GM23338 (cell line): ENCODE measurements around the gene EXOC4. TPM values are rescaled to one million over a fixed set of nuclear protein-coding genes. Genes with fewer than 3 reads are reported as not detected.

Experiments
- ATAC-seq: fragments of 200-7000 bp; cut with Tn5 transposase; 3 replicates; pipeline ENCODE4 v1.9.1; 2020
- DNase-seq: peaks from one replicate; pipeline ENCODE4 v3.0.0-alpha.2; 2015; ENCODE audit warnings: low spot score
- H2AFZ ChIP-seq: fragments of 200-600 bp; sonication (generic); 2 replicates; pipeline ENCODE4 v1.8.0; 2016; ENCODE audit warnings: antibody characterized with exemption, mild to moderate bottlenecking, moderate library complexity
- H3F3A ChIP-seq: fragments of 200-600 bp; sonication (generic); replicated peaks from 2 replicates; pipeline ENCODE4 v1.8.0; 2017; ENCODE audit warnings: antibody characterized with exemption, mixed run types, low read depth
- H3K27ac ChIP-seq: fragments of 200-600 bp; sonication (generic); 2 replicates; pipeline ENCODE4 v1.6.1; 2016; ENCODE audit warnings: low read depth
- H3K27me3 ChIP-seq: fragments of 200-600 bp; sonication (generic); 2 replicates; pipeline ENCODE4 v1.8.0; 2016; ENCODE audit warnings: mild to moderate bottlenecking, mixed run types, moderate library complexity; ENCODE audit not compliant: insufficient read depth
- H3K36me3 ChIP-seq: fragments of 200-600 bp; sonication (generic); 2 replicates; pipeline ENCODE4 v1.8.0; 2016; ENCODE audit warnings: mild to moderate bottlenecking; ENCODE audit not compliant: insufficient read depth
- H3K4me1 ChIP-seq: fragments of 200-600 bp; sonication (generic); 2 replicates; pipeline ENCODE4 v1.8.0; 2016; ENCODE audit warnings: mild to moderate bottlenecking, moderate library complexity; ENCODE audit not compliant: insufficient read depth
- H3K4me2 ChIP-seq: fragments of 200-600 bp; sonication (generic); 2 replicates; pipeline ENCODE4 v1.7.1; 2017; ENCODE audit warnings: mixed run types
- H3K4me3 ChIP-seq: fragments of 200-600 bp; sonication (generic); 2 replicates; pipeline ENCODE4 v1.6.1; 2016; ENCODE audit warnings: mixed run types
- H3K79me2 ChIP-seq: fragments of 200-600 bp; sonication (generic); replicated peaks from 2 replicates; pipeline ENCODE4 v1.8.0; 2017; ENCODE audit warnings: mild to moderate bottlenecking; ENCODE audit not compliant: insufficient read depth
- H3K9me2 ChIP-seq: fragments of 200-600 bp; sonication (generic); 2 replicates; pipeline ENCODE4 v1.8.0; 2017; ENCODE audit not compliant: insufficient read depth
- H4K20me1 ChIP-seq: fragments of 200-600 bp; sonication (generic); replicated peaks from 2 replicates; pipeline ENCODE4 v1.8.0; 2017; ENCODE audit warnings: mild to moderate bottlenecking; ENCODE audit not compliant: insufficient read depth
- H3K27ac Mint-ChIP-seq: 2 replicates; pipeline ENCODE4 v1.8.0; 2020; ENCODE audit warnings: inconsistent platforms, mild to moderate bottlenecking, moderate library complexity, mixed read lengths
- H3K27me3 Mint-ChIP-seq: 3 replicates; pipeline ENCODE4 v1.8.0; 2022; ENCODE audit warnings: low read depth, mild to moderate bottlenecking, moderate library complexity, mixed read lengths, inconsistent platforms; ENCODE audit not compliant: insufficient read depth, poor library complexity
- H3K36me3 Mint-ChIP-seq: 3 replicates; pipeline ENCODE4 v1.8.0; 2021; ENCODE audit warnings: low read depth, mild to moderate bottlenecking, inconsistent platforms, moderate library complexity, mixed read lengths
- H3K4me1 Mint-ChIP-seq: 3 replicates; pipeline ENCODE4 v1.8.0; 2020; ENCODE audit warnings: mild to moderate bottlenecking, inconsistent platforms, mixed read lengths
- H3K4me3 Mint-ChIP-seq: 3 replicates; pipeline ENCODE4 v1.8.0; 2021; ENCODE audit warnings: moderate library complexity, mild to moderate bottlenecking, inconsistent platforms, mixed read lengths
- H3K9me3 Mint-ChIP-seq: 3 replicates; pipeline ENCODE4 v1.8.0; 2020; ENCODE audit warnings: moderate library complexity, mild to moderate bottlenecking, inconsistent platforms, mixed read lengths
- CREB1 ChIP-seq: fragments of 250-450 bp; sonication (Bioruptor Pico); IDR thresholded peaks from 2 replicates; pipeline ENCODE4 v1.5.0; 2020; ENCODE audit warnings: low read depth, mild to moderate bottlenecking, moderate library complexity
- EZH2 ChIP-seq: fragments of 200-600 bp; sonication (generic); IDR thresholded peaks from one replicate; pipeline ENCODE4 v1.8.0; 2017; ENCODE audit warnings: antibody characterized with exemption, mild to moderate bottlenecking, low read depth; ENCODE audit not compliant: unreplicated experiment
- JUNB ChIP-seq: IDR thresholded peaks from one replicate; pipeline ENCODE4 v1.6.1; 2016; ENCODE audit warnings: antibody characterized with exemption; ENCODE audit not compliant: unreplicated experiment
- NANOG ChIP-seq: IDR thresholded peaks from 2 replicates; pipeline ENCODE4 v1.6.1; 2016; ENCODE audit warnings: antibody characterized with exemption, borderline replicate concordance
- POLR2AphosphoS5 ChIP-seq: IDR thresholded peaks from 2 replicates; pipeline ENCODE4 v1.6.1; 2016; ENCODE audit warnings: antibody characterized with exemption, low read depth
- STAT1 ChIP-seq: IDR thresholded peaks from one replicate; pipeline ENCODE4 v1.6.1; 2016; ENCODE audit warnings: antibody characterized with exemption; ENCODE audit not compliant: unreplicated experiment
- ZNF114 ChIP-seq: fragments of 250-450 bp; sonication (Bioruptor Pico); IDR thresholded peaks from 2 replicates; pipeline ENCODE4 v1.5.0; 2020; ENCODE audit warnings: mild to moderate bottlenecking, moderate library complexity
- ZNF331 ChIP-seq: fragments of 250-450 bp; sonication (Bioruptor Pico); IDR thresholded peaks from 2 replicates; pipeline ENCODE4 v1.5.0; 2020; ENCODE audit warnings: low read depth, mild to moderate bottlenecking, moderate library complexity
- polyA plus RNA-seq: library from polyadenylated mRNA; unstranded; fragments of >200 nt; fragmentation: Nextera tagmentation; extraction: Ambion mirVana; gene quantifications from 2 replicates; pipeline ENCODE4 v1.2.1, GENCODE V29; 2016
- total RNA-seq: library from RNA; depleted of rRNA; stranded (reverse); fragments of >200 nt; shearing (Covaris generic); gene quantifications from 2 replicates; pipeline ENCODE4 v1.2.3, GENCODE V29; 2014
- TF ChIP-seq, protein P1 (sequence below): fragments of 250-450 bp; sonication (Bioruptor Pico); IDR thresholded peaks from 2 replicates; pipeline ENCODE4 v1.5.0; 2020; ENCODE audit warnings: mild to moderate bottlenecking, moderate library complexity
- TF ChIP-seq, protein P2 (sequence below): IDR thresholded peaks from one replicate; pipeline ENCODE4 v1.6.1; 2018; ENCODE audit warnings: antibody characterized with exemption; ENCODE audit not compliant: unreplicated experiment
- TF ChIP-seq, protein P3 (sequence below): IDR thresholded peaks from 2 replicates; pipeline ENCODE4 v1.6.1; 2016; ENCODE audit warnings: antibody characterized with exemption
- TF ChIP-seq, protein P4 (sequence below), 2 experiments: fragments of 200-600 bp in 1 of 2; sonication (generic) in 1 of 2; conservative IDR thresholded peaks; 2 replicates each; pipeline versions ENCODE4 v1.5.1 to v1.6.1; 2016 to 2017; ENCODE audit warnings: antibody characterized with exemption in 2 of 2, low read depth in 2 of 2, mild to moderate bottlenecking in 2 of 2, moderate library complexity in 1 of 2

Gene EXOC4
- total and polyA plus RNA-seq, 2 experiments from 2014 or later: 37.5 to 52.7 TPM

DNA sequence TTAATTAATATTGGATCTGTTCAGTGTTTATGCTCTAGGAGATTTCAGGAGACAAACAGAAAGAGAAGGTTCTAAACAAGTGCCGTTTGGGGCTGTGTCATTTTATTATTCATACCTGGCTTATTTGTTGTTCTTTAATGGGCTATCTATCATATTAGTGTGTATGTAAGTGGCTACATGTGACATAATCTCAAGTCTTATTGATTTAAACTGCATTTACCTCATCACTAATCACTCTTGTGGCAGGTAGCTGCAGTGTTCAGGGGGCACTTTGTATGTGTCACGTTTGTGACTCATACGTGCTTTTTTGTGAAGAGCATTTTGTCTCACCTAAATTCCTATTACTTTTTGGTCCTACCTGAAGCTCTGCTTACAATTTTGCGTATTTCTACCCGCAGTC, 95.4 kb downstream of the EXOC4 start:
- TF ChIP-seq, protein P1, sequence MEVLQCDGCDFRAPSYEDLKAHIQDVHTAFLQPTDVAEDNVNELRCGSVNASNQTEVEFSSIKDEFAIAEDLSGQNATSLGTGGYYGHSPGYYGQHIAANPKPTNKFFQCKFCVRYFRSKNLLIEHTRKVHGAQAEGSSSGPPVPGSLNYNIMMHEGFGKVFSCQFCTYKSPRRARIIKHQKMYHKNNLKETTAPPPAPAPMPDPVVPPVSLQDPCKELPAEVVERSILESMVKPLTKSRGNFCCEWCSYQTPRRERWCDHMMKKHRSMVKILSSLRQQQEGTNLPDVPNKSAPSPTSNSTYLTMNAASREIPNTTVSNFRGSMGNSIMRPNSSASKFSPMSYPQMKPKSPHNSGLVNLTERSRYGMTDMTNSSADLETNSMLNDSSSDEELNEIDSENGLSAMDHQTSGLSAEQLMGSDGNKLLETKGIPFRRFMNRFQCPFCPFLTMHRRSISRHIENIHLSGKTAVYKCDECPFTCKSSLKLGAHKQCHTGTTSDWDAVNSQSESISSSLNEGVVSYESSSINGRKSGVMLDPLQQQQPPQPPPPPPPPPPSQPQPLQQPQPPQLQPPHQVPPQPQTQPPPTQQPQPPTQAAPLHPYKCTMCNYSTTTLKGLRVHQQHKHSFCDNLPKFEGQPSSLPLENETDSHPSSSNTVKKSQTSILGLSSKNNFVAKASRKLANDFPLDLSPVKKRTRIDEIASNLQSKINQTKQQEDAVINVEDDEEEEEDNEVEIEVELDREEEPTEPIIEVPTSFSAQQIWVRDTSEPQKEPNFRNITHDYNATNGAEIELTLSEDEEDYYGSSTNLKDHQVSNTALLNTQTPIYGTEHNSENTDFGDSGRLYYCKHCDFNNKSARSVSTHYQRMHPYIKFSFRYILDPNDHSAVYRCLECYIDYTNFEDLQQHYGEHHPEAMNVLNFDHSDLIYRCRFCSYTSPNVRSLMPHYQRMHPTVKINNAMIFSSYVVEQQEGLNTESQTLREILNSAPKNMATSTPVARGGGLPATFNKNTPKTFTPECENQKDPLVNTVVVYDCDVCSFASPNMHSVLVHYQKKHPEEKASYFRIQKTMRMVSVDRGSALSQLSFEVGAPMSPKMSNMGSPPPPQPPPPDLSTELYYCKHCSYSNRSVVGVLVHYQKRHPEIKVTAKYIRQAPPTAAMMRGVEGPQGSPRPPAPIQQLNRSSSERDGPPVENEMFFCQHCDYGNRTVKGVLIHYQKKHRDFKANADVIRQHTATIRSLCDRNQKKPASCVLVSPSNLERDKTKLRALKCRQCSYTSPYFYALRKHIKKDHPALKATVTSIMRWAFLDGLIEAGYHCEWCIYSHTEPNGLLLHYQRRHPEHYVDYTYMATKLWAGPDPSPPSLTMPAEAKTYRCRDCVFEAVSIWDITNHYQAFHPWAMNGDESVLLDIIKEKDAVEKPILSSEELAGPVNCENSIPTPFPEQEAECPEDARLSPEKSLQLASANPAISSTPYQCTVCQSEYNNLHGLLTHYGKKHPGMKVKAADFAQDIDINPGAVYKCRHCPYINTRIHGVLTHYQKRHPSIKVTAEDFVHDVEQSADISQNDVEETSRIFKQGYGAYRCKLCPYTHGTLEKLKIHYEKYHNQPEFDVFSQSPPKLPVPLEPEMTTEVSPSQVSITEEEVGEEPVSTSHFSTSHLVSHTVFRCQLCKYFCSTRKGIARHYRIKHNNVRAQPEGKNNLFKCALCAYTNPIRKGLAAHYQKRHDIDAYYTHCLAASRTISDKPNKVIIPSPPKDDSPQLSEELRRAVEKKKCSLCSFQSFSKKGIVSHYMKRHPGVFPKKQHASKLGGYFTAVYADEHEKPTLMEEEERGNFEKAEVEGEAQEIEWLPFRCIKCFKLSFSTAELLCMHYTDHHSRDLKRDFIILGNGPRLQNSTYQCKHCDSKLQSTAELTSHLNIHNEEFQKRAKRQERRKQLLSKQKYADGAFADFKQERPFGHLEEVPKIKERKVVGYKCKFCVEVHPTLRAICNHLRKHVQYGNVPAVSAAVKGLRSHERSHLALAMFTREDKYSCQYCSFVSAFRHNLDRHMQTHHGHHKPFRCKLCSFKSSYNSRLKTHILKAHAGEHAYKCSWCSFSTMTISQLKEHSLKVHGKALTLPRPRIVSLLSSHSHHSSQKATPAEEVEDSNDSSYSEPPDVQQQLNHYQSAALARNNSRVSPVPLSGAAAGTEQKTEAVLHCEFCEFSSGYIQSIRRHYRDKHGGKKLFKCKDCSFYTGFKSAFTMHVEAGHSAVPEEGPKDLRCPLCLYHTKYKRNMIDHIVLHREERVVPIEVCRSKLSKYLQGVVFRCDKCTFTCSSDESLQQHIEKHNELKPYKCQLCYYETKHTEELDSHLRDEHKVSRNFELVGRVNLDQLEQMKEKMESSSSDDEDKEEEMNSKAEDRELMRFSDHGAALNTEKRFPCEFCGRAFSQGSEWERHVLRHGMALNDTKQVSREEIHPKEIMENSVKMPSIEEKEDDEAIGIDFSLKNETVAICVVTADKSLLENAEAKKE (CRISPR knock-in tag): no peak
- no peak for TF ChIP-seq NANOG
- no peak for TF ChIP-seq CREB1
- no peak for TF ChIP-seq EZH2
- TF ChIP-seq ZNF331 (CRISPR knock-in tag): no peak
- TF ChIP-seq, protein P2, sequence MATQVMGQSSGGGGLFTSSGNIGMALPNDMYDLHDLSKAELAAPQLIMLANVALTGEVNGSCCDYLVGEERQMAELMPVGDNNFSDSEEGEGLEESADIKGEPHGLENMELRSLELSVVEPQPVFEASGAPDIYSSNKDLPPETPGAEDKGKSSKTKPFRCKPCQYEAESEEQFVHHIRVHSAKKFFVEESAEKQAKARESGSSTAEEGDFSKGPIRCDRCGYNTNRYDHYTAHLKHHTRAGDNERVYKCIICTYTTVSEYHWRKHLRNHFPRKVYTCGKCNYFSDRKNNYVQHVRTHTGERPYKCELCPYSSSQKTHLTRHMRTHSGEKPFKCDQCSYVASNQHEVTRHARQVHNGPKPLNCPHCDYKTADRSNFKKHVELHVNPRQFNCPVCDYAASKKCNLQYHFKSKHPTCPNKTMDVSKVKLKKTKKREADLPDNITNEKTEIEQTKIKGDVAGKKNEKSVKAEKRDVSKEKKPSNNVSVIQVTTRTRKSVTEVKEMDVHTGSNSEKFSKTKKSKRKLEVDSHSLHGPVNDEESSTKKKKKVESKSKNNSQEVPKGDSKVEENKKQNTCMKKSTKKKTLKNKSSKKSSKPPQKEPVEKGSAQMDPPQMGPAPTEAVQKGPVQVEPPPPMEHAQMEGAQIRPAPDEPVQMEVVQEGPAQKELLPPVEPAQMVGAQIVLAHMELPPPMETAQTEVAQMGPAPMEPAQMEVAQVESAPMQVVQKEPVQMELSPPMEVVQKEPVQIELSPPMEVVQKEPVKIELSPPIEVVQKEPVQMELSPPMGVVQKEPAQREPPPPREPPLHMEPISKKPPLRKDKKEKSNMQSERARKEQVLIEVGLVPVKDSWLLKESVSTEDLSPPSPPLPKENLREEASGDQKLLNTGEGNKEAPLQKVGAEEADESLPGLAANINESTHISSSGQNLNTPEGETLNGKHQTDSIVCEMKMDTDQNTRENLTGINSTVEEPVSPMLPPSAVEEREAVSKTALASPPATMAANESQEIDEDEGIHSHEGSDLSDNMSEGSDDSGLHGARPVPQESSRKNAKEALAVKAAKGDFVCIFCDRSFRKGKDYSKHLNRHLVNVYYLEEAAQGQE: no peak
- no peak for TF ChIP-seq POLR2AphosphoS5
- no peak for TF ChIP-seq STAT1
- TF ChIP-seq JUNB: no peak
- TF ChIP-seq, protein P3, sequence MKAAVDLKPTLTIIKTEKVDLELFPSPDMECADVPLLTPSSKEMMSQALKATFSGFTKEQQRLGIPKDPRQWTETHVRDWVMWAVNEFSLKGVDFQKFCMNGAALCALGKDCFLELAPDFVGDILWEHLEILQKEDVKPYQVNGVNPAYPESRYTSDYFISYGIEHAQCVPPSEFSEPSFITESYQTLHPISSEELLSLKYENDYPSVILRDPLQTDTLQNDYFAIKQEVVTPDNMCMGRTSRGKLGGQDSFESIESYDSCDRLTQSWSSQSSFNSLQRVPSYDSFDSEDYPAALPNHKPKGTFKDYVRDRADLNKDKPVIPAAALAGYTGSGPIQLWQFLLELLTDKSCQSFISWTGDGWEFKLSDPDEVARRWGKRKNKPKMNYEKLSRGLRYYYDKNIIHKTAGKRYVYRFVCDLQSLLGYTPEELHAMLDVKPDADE: no peak
- TF ChIP-seq ZNF114: no peak
- TF ChIP-seq, protein P4, sequence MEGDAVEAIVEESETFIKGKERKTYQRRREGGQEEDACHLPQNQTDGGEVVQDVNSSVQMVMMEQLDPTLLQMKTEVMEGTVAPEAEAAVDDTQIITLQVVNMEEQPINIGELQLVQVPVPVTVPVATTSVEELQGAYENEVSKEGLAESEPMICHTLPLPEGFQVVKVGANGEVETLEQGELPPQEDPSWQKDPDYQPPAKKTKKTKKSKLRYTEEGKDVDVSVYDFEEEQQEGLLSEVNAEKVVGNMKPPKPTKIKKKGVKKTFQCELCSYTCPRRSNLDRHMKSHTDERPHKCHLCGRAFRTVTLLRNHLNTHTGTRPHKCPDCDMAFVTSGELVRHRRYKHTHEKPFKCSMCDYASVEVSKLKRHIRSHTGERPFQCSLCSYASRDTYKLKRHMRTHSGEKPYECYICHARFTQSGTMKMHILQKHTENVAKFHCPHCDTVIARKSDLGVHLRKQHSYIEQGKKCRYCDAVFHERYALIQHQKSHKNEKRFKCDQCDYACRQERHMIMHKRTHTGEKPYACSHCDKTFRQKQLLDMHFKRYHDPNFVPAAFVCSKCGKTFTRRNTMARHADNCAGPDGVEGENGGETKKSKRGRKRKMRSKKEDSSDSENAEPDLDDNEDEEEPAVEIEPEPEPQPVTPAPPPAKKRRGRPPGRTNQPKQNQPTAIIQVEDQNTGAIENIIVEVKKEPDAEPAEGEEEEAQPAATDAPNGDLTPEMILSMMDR (conservative IDR thresholded peaks at IDR 0.05; ENCODE audit: low read depth in 2 of 2): no peak
- Histone ChIP-seq H2AFZ (no peak overlapping the region), H4K20me1 (no peaks in the 10 kb centered on the region), H3K4me1 (peaks cover 18% of the 10 kb centered on the region), H3K27me3 (no peaks in the 10 kb centered on the region), H3K36me3 (peaks cover 4% of the 10 kb centered on the region; the same call in 1 of the 2 replicates), H3F3A (no peaks in the 10 kb centered on the region), H3K4me3 (no peak overlapping the region), H3K27ac (no peak overlapping the region), H3K4me2 (no peak overlapping the region), H3K79me2 (peaks cover 31% of the 10 kb centered on the region), H3K9me2 (no peaks in the 10 kb centered on the region)
- peaks cover 21% of the 10 kb centered on the region for H3K36me3 Mint-ChIP-seq
- peaks cover 8% of the 10 kb centered on the region for H3K9me3 Mint-ChIP-seq
- no peak overlapping the region for H3K27ac Mint-ChIP-seq
- no peaks in the 10 kb centered on the region for H3K27me3 Mint-ChIP-seq
- DNase-seq: no peak
- H3K4me3 Mint-ChIP-seq: no peak overlapping the region
- no peak for ATAC-seq
- peaks cover 28% of the 10 kb centered on the region for H3K4me1 Mint-ChIP-seq
